Type B pancreatic cell (in vitro differentiated cells): Measurements from ENCODE around the gene AK8. TPM values are rescaled to one million over a fixed set of nuclear protein-coding genes. Genes with fewer than 3 reads are reported as not detected.

Source experiments
- DNase-seq: peaks from one replicate; pipeline ENCODE4 v3.0.0; 2021; ENCODE audit warnings: mixed read lengths; ENCODE audit not compliant: unreplicated experiment; ENCODE audit errors: extremely low spot score
- H3K27ac Mint-ChIP-seq: 2 replicates; pipeline ENCODE4 v1.8.0; 2021; ENCODE audit warnings: mild to moderate bottlenecking, mixed read lengths
- H3K27me3 Mint-ChIP-seq: 2 replicates; pipeline ENCODE4 v1.8.0; 2021; ENCODE audit warnings: mixed read lengths
- H3K36me3 Mint-ChIP-seq: 2 replicates; pipeline ENCODE4 v1.8.0; 2021; ENCODE audit warnings: mixed read lengths
- H3K4me1 Mint-ChIP-seq: one replicate; pipeline ENCODE4 v1.8.0; 2021; ENCODE audit warnings: mixed read lengths; ENCODE audit not compliant: unreplicated experiment
- H3K4me3 Mint-ChIP-seq: 2 replicates; pipeline ENCODE4 v1.8.0; 2021; ENCODE audit warnings: mild to moderate bottlenecking, mixed read lengths
- H3K9me3 Mint-ChIP-seq: 2 replicates; pipeline ENCODE4 v1.8.0; 2021; ENCODE audit warnings: mixed read lengths
- CTCF ChIP-seq: fragments of 200-600 bp; sonication (generic); conservative IDR thresholded peaks from 2 replicates; pipeline ENCODE4 v1.5.0; 2021; ENCODE audit warnings: antibody characterized with exemption, mild to moderate bottlenecking
- total RNA-seq: library from RNA; stranded (reverse); gene quantifications from 2 replicates; pipeline ENCODE4 v1.2.1, GENCODE V29; 2021; ENCODE audit warnings: low replicate concordance

The AK8 gene
- total RNA-seq, 1 donor from 2014 or later = 5.5 TPM

GRCh38 chr9:132903574-132904492 is 25.7 kb upstream of the AK8 start:
- no peak overlapping the region for H3K27ac Mint-ChIP-seq
- H3K4me1 Mint-ChIP-seq = no peaks in the 10 kb centered on the region
- H3K9me3 Mint-ChIP-seq = no peaks in the 10 kb centered on the region
- H3K4me3 Mint-ChIP-seq = no peak overlapping the region
- peaks cover 13% of the 10 kb centered on the region for H3K36me3 Mint-ChIP-seq
- TF ChIP-seq CTCF = no peak
- no peaks in the 10 kb centered on the region for H3K27me3 Mint-ChIP-seq
- peak; percentile 32 for DNase-seq

- peak; percentile 82 for DNase-seq
- Mint-ChIP-seq H3K4me1 (no peaks in the 10 kb centered on the region), H3K4me3 (no peak overlapping the region), H3K27me3 (no peaks in the 10 kb centered on the region), H3K27ac (peak overlapping the region; percentile 16), H3K9me3 (no peaks in the 10 kb centered on the region), H3K36me3 (peaks cover 14% of the 10 kb centered on the region)
- TF ChIP-seq CTCF = peak; percentile 98
Observed at GRCh38 chr9:132901858-132902831, 24.1 kb upstream of the AK8 start.

GRCh38 chr9:132898051-132898450 is 20.0 kb upstream of the AK8 start:
- DNase-seq = no peak
- Mint-ChIP-seq H3K27ac (no peak overlapping the region), H3K27me3 (no peaks in the 10 kb centered on the region), H3K4me1 (peaks cover 3% of the 10 kb centered on the region), H3K9me3 (no peaks in the 10 kb centered on the region), H3K4me3 (no peak overlapping the region), H3K36me3 (peaks cover 36% of the 10 kb centered on the region)
- TF ChIP-seq CTCF = no peak

- peaks cover 3% of the 10 kb centered on the region for H3K4me1 Mint-ChIP-seq
- no peaks in the 10 kb centered on the region for H3K9me3 Mint-ChIP-seq
- peaks cover 32% of the 10 kb centered on the region for H3K36me3 Mint-ChIP-seq
- no peaks in the 10 kb centered on the region for H3K27me3 Mint-ChIP-seq
- DNase-seq = no peak
- H3K27ac Mint-ChIP-seq = peak overlapping the region; percentile 75
- TF ChIP-seq CTCF = no peak
- no peak overlapping the region for H3K4me3 Mint-ChIP-seq
Observed at GRCh38 chr9:132896906-132897305, 18.8 kb upstream of the AK8 start.

GRCh38 chr9:132896264-132896663 is 18.2 kb upstream of the AK8 start:
- Mint-ChIP-seq H3K9me3 (no peaks in the 10 kb centered on the region), H3K4me3 (no peak overlapping the region), H3K27me3 (no peaks in the 10 kb centered on the region), H3K27ac (peak overlapping the region; percentile 39), H3K4me1 (peaks cover 3% of the 10 kb centered on the region), H3K36me3 (peaks cover 28% of the 10 kb centered on the region)
- no peak for TF ChIP-seq CTCF
- DNase-seq = no peak
